WTC11 (cell line): ENCODE measurements around the gene PRR14L. TPM values are rescaled to one million over a fixed set of nuclear protein-coding genes. Genes with fewer than 3 reads are reported as not detected.

Source experiments
- ATAC-seq: fragments of 200-7000 bp; cut with Tn5 transposase; 2 replicates; pipeline ENCODE4 v1.10.0; 2021; ENCODE audit warnings: mild to moderate bottlenecking, moderate library complexity
- CTCF ChIA-PET: fragments of 300-600 bp; sonication (Branson Sonifier 250); formaldehyde crosslinking; loops from one replicate; lab custom pipeline; 2021; ENCODE audit warnings: antibody characterized with exemption; lab: Charles Lee
- POLR2A ChIA-PET: fragments of 350-600 bp; sonication (Branson Sonifier 250); formaldehyde crosslinking; loops from one replicate; lab custom pipeline; 2021; ENCODE audit warnings: antibody characterized with exemption; lab: Charles Lee
- DNase-seq: peaks from one replicate; pipeline ENCODE4 v3.0.0; 2021; ENCODE audit warnings: low spot score
- H3K27ac Mint-ChIP-seq: 2 replicates; pipeline ENCODE4 v1.8.0; 2021; ENCODE audit warnings: mixed read lengths
- H3K27me3 Mint-ChIP-seq: 2 replicates; pipeline ENCODE4 v1.8.0; 2021; ENCODE audit warnings: low read depth, mild to moderate bottlenecking, moderate library complexity, mixed read lengths
- H3K36me3 Mint-ChIP-seq: 2 replicates; pipeline ENCODE4 v1.8.0; 2021; ENCODE audit warnings: mixed read lengths
- H3K4me1 Mint-ChIP-seq: 2 replicates; pipeline ENCODE4 v1.8.0; 2022; ENCODE audit warnings: mixed read lengths
- H3K4me3 Mint-ChIP-seq: 2 replicates; pipeline ENCODE4 v1.8.0; 2021; ENCODE audit warnings: mild to moderate bottlenecking, moderate library complexity, mixed read lengths
- H3K9me3 Mint-ChIP-seq: 2 replicates; pipeline ENCODE4 v1.8.0; 2021; ENCODE audit warnings: mixed read lengths
- ARID4B ChIP-seq: sonication (generic); formaldehyde crosslinking; IDR thresholded peaks from 2 replicates; pipeline ENCODE4 v1.8.0; 2023; ENCODE audit warnings: missing genetic modification reagents, mild to moderate bottlenecking, borderline replicate concordance
- E2F4 ChIP-seq: sonication (generic); formaldehyde crosslinking; IDR thresholded peaks from 2 replicates; pipeline ENCODE4 v1.8.1; 2022; ENCODE audit warnings: low read depth, mild to moderate bottlenecking, moderate library complexity, missing genetic modification reagents, borderline replicate concordance
- ELF4 ChIP-seq: sonication (generic); formaldehyde crosslinking; IDR thresholded peaks from 2 replicates; pipeline ENCODE4 v1.8.1; 2022; ENCODE audit warnings: low read depth, mild to moderate bottlenecking, moderate library complexity, missing genetic modification reagents
- FOXJ3 ChIP-seq: sonication (generic); formaldehyde crosslinking; IDR thresholded peaks from 2 replicates; pipeline ENCODE4 v1.9.0; 2021; ENCODE audit warnings: missing genetic modification reagents, mild to moderate bottlenecking, borderline replicate concordance
- FOXK1 ChIP-seq: sonication (generic); formaldehyde crosslinking; IDR thresholded peaks from 2 replicates; pipeline ENCODE4 v1.8.0; 2022; ENCODE audit warnings: mild to moderate bottlenecking, moderate library complexity, missing genetic modification reagents
- GTF2I ChIP-seq: fragments of 250-450 bp; sonication (Bioruptor Pico); conservative IDR thresholded peaks from 2 replicates; pipeline ENCODE4 v1.4.0; 2021; ENCODE audit warnings: mild to moderate bottlenecking
- HMGA2 ChIP-seq: fragments of 250-450 bp; sonication (Bioruptor Pico); IDR thresholded peaks from 2 replicates; pipeline ENCODE4 v1.4.0; 2021; ENCODE audit warnings: mild to moderate bottlenecking, moderate library complexity
- JUN ChIP-seq: sonication (generic); formaldehyde crosslinking; IDR thresholded peaks from 2 replicates; pipeline ENCODE4 v1.8.0; 2023; ENCODE audit warnings: mild to moderate bottlenecking, missing genetic modification reagents
- NFE2L1 ChIP-seq: sonication (generic); formaldehyde crosslinking; IDR thresholded peaks from 2 replicates; pipeline ENCODE4 v1.8.1; 2023; ENCODE audit warnings: missing genetic modification reagents
- NFYB ChIP-seq: sonication (generic); formaldehyde crosslinking; conservative IDR thresholded peaks from 2 replicates; pipeline ENCODE4 v1.8.0; 2022; ENCODE audit warnings: low read depth, missing genetic modification reagents
- NR1H2 ChIP-seq: sonication (generic); formaldehyde crosslinking; IDR thresholded peaks from 2 replicates; pipeline ENCODE4 v1.9.0; 2021; ENCODE audit warnings: mild to moderate bottlenecking, moderate library complexity, missing genetic modification reagents
- SMAD4 ChIP-seq: sonication (generic); formaldehyde crosslinking; IDR thresholded peaks from 2 replicates; pipeline ENCODE4 v1.8.0; 2022; ENCODE audit warnings: mild to moderate bottlenecking, missing genetic modification reagents
- TEAD1 ChIP-seq: sonication (generic); formaldehyde crosslinking; IDR thresholded peaks from 2 replicates; pipeline ENCODE4 v1.8.0; 2022; ENCODE audit warnings: mild to moderate bottlenecking, missing genetic modification reagents
- TP53 ChIP-seq: sonication (generic); formaldehyde crosslinking; IDR thresholded peaks from 2 replicates; pipeline ENCODE4 v1.8.1; 2023; ENCODE audit warnings: mild to moderate bottlenecking, missing genetic modification reagents
- ZNF532 ChIP-seq: fragments of 250-450 bp; sonication (Bioruptor Pico); IDR thresholded peaks from 2 replicates; pipeline ENCODE4 v1.9.0; 2021; ENCODE audit warnings: mild to moderate bottlenecking, borderline replicate concordance
- ZNF671 ChIP-seq: fragments of 250-450 bp; sonication (Bioruptor Pico); IDR thresholded peaks from 2 replicates; pipeline ENCODE4 v1.8.0; 2021; ENCODE audit warnings: mild to moderate bottlenecking
- ZSCAN18 ChIP-seq: fragments of 250-450 bp; sonication (Bioruptor Pico); IDR thresholded peaks from 2 replicates; pipeline ENCODE4 v2.1.2; 2022; ENCODE audit warnings: mild to moderate bottlenecking, moderate library complexity
- total RNA-seq: library from RNA; stranded (reverse); gene quantifications from 3 replicates; pipeline ENCODE4 v1.2.3, GENCODE V29; 2021

Gene PRR14L
- total RNA-seq, 1 experiment from 2014 or later: 90.1 TPM

GRCh38 chr22:31776231-31776630, 26.3 kb upstream of the PRR14L start:
- Mint-ChIP-seq H3K36me3 (peaks cover 28% of the 10 kb centered on the region), H3K27ac (no peak overlapping the region), H3K4me1 (no peaks in the 10 kb centered on the region), H3K27me3 (no peaks in the 10 kb centered on the region), H3K9me3 (no peaks in the 10 kb centered on the region), H3K4me3 (no peak overlapping the region)
- ATAC-seq (no peak), DNase-seq (no peak)
- TF ChIP-seq ELF4 (no peak), HMGA2 (no peak), TEAD1 (CRISPR knock-in tag) (no peak), ZNF532 (CRISPR knock-in tag) (no peak), NFE2L1 (CRISPR knock-in tag) (no peak), SMAD4 (CRISPR knock-in tag) (no peak), ZNF671 (CRISPR knock-in tag) (no peak), JUN (CRISPR knock-in tag) (no peak), FOXK1 (no peak), E2F4 (CRISPR knock-in tag) (no peak), ZSCAN18 (no peak), TP53 (no peak), NFYB (CRISPR knock-in tag) (no peak), NR1H2 (CRISPR knock-in tag) (no peak), GTF2I (CRISPR knock-in tag) (no peak), ARID4B (no peak)
- CTCF ChIA-PET: interaction anchor here (0.9 to 1.2 kb wide), 2 partner anchors 60 to 195 kb away, joined by 3 to 6 read pairs; no protein-coding TSS in a partner anchor
- POLR2A ChIA-PET: no interaction called here

- TF ChIP-seq ELF4: no peak
- TF ChIP-seq FOXJ3 (CRISPR knock-in tag): no peak
Measured at GRCh38 chr22:31773416-31773815, 23.5 kb upstream of the PRR14L start.

More at GRCh38 chr22:31773416-31773815, 23.5 kb upstream of the PRR14L start:
- Mint-ChIP-seq H3K9me3 (no peaks in the 10 kb centered on the region), H3K27ac (no peak overlapping the region), H3K4me1 (no peaks in the 10 kb centered on the region), H3K27me3 (no peaks in the 10 kb centered on the region), H3K4me3 (no peak overlapping the region), H3K36me3 (peaks cover 22% of the 10 kb centered on the region)
- ATAC-seq (no peak), DNase-seq (no peak)
- CTCF ChIA-PET: no interaction called here
- POLR2A ChIA-PET: no interaction called here
